Measurements from ENCODE around the gene RSL1D1.

DNA sequence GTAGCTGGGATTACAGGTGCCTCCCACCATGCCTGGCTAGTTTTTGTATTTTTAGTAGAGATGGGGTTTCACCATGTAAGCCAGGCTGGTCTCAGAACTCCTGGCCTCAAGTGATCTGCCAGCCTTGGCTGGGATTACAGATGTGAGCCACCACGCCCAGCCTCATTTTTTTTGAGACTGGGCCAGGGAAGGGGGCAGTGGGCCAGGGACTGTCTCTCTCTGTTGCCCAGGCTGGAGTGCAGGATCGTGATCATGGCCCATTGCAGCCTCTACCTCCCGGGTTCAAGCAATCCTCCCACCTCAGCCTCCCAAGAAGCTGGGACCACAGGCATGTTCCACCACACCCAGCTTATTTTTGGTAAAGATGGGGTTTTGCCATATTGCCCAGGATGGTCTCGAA lies 16.0 kb downstream of the RSL1D1 start:
- TF ChIP-seq, protein P1, sequence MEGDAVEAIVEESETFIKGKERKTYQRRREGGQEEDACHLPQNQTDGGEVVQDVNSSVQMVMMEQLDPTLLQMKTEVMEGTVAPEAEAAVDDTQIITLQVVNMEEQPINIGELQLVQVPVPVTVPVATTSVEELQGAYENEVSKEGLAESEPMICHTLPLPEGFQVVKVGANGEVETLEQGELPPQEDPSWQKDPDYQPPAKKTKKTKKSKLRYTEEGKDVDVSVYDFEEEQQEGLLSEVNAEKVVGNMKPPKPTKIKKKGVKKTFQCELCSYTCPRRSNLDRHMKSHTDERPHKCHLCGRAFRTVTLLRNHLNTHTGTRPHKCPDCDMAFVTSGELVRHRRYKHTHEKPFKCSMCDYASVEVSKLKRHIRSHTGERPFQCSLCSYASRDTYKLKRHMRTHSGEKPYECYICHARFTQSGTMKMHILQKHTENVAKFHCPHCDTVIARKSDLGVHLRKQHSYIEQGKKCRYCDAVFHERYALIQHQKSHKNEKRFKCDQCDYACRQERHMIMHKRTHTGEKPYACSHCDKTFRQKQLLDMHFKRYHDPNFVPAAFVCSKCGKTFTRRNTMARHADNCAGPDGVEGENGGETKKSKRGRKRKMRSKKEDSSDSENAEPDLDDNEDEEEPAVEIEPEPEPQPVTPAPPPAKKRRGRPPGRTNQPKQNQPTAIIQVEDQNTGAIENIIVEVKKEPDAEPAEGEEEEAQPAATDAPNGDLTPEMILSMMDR (IDR thresholded peaks at IDR 0.05) = no peak
- TF ChIP-seq POLR2AphosphoS5 (IDR thresholded peaks at IDR 0.05) = no peak
